Retinal pigment epithelial cell (primary cell): ENCODE measurements around the gene RGS7.
"Not testable (repeated sequence)": the region's sequence is repeated elsewhere in the genome, so short reads cannot be mapped to it uniquely, and the experiment has no call there.

Experiments
- DNase-seq: peaks from one replicate; pipeline ENCODE4 v3.0.0-alpha.2; 2010; ENCODE audit warnings: low read depth
- H3K4me3 ChIP-seq: 2 replicates; pipeline ENCODE4 v1.5.1; 2011; ENCODE audit warnings: mild to moderate bottlenecking, low read length, control low read depth, moderate library complexity
- TF ChIP-seq, protein P1 (sequence below): conservative IDR thresholded peaks from 2 replicates; pipeline ENCODE4 v1.5.1; 2011; ENCODE audit warnings: low read depth, low read length, control low read depth, inconsistent platforms

Gene RGS7

DNA sequence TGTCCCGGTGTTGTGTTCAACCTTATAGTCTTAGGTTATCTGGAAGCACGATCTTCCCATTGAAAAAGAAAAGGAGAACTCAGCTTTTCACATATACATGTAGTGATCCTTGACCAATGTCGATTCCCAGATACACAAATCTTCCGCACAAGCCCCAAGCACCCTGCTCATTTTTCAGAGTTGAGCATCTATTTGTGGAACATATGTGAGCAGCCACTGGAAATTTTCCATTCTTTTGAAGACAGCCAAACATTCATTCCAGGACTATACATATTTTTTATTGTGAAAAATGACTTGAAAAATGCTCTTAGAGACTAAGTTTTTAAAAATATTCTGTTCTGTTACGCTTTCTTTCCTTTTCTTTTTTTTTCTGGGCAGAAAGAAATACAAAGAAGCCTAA is 371.9 kb downstream of the RGS7 start:
- DNase-seq, result no peak
- no peak overlapping the region for H3K4me3 ChIP-seq
- TF ChIP-seq, protein P1, sequence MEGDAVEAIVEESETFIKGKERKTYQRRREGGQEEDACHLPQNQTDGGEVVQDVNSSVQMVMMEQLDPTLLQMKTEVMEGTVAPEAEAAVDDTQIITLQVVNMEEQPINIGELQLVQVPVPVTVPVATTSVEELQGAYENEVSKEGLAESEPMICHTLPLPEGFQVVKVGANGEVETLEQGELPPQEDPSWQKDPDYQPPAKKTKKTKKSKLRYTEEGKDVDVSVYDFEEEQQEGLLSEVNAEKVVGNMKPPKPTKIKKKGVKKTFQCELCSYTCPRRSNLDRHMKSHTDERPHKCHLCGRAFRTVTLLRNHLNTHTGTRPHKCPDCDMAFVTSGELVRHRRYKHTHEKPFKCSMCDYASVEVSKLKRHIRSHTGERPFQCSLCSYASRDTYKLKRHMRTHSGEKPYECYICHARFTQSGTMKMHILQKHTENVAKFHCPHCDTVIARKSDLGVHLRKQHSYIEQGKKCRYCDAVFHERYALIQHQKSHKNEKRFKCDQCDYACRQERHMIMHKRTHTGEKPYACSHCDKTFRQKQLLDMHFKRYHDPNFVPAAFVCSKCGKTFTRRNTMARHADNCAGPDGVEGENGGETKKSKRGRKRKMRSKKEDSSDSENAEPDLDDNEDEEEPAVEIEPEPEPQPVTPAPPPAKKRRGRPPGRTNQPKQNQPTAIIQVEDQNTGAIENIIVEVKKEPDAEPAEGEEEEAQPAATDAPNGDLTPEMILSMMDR, result no peak

DNA sequence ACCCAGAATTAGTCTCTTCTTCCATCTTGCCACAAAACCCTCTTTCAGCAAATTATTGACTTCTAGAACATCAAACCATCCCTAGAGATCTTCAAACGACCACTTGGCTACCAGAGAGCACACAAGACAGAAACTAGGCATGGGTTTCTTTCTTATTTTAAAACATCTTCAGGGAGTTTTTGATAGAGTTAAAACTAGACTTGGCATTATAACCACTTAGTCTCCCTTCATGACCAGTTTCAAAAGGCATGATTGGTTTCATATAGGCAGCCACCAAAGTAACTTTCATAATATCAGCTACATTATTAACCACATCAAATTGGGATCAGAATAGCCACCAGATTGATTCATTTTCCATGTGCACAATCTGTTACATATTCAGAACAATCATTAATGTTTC is 376.7 kb downstream of the RGS7 start:
- H3K4me3 ChIP-seq, result no peak overlapping the region
- no peak for DNase-seq
- TF ChIP-seq, protein P1, result no peak

DNA sequence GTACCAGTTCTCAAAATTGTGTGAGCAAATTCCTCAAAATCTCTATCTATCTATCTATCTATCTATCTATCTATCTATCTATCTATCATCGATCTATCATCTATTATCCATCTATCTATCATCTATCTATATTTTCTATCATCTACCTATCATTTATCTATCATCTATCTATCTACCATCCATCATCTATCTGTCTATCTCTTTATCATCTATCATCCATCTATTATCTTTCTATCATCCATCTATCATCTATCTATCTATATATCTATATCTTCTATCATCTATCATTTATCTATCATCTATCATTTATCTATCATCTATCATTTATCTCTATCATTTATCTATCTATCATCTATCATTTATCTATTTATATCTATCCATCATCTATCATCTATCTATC is 380.3 kb downstream of the RGS7 start:
- TF ChIP-seq, protein P1, result no peak
- DNase-seq, result no peak
- H3K4me3 ChIP-seq, result no peak overlapping the region

DNA sequence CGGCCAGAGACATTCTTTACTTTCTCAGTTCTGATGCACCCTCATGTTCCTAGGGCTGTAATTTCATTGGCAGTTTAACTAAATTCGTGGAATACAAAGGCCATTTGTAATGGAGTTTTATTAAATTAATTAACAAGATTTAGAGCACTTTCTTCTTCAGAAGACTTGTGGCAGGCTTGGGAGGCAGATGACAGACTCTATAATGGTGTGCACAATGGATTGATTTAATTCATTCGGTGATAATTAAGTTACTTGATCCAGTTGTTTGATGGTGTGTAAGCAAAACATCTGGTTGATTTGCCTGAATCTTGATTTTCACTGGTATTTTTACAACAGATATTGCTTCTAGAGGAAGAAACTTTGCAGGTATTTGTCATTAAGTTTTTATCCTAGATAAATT is 383.1 kb downstream of the RGS7 start:
- no peak overlapping the region for H3K4me3 ChIP-seq
- DNase-seq, result no peak
- TF ChIP-seq, protein P1, result no peak

DNA sequence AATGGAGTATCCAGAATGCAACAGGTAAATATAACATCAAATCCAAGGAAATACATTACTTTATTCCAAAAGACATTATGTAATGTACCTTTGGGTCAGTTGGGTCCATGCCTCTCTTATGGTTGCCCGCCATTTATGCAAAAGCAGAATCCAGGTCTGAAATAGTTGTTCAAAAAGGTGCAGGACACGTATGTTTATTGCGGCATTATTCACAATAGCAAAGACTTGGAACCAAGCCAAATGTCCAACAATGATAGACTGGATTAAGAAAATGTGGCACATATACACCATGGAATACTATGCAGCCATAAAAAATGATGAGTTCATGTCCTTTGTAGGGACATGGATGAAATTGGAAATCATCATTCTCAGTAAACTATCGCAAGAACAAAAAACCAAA is 384.9 kb downstream of the RGS7 start:
- not testable (repeated sequence) for DNase-seq, H3K4me3 ChIP-seq

DNA sequence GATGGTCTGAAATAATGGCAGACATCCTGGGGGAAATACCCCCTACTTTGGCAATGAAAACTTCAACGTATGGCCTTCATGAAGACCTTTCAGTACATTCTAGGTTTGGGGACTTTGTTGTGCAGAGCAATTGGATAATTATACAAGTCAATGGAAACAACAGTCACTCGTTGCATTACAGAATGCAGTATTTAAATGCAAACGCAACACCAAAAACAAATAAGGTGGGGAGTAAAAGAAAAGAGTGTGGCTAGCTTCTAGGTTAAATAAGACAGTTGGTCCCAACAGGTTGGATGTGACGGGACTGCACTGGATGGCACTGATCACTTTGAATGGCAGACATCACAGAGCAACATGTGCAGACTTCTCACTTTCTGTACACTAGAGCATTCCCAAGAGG is 386.8 kb downstream of the RGS7 start:
- TF ChIP-seq, protein P1, result no peak
- no peak for DNase-seq
- H3K4me3 ChIP-seq, result no peak overlapping the region

DNA sequence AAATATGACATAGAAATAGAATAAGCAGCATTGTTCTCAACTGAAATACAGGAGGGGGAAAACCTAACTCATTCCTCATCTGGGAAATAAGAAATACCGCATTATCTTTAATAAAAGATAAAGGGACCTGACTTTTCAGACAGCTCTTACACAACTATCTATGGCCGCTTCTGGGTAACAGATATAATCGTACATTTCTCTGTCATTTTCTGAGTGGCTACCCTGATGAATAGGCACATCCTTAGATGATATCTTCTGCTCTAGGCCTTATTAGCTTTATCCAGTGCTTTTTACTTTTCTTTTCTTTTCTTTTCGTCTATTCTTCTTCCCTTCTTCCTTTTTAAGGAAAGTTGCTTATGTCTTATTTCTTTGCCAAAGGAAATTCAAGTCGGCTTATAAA is 388.1 kb downstream of the RGS7 start:
- no peak overlapping the region for H3K4me3 ChIP-seq
- TF ChIP-seq, protein P1, result no peak
- no peak for DNase-seq
